D721Med (cell line): ENCODE results near the gene STX7.

ENCODE experiments used
- DNase-seq: peaks from one replicate; pipeline ENCODE4 v3.0.0; 2011; ENCODE audit warnings: low spot score; ENCODE audit not compliant: insufficient read length
- FAIRE-seq: peaks from 2 replicates; lab custom pipeline; 2011; peaks lifted over from hg19 to GRCh38; lab: Jason Lieb, UNC
- CTCF ChIP-seq: IDR thresholded peaks from 2 replicates; pipeline ENCODE4 v1.5.1; 2012; ENCODE audit warnings: mild to moderate bottlenecking, control low read depth; ENCODE audit not compliant: insufficient read depth; ENCODE audit errors: missing control alignments

Gene STX7

DNA sequence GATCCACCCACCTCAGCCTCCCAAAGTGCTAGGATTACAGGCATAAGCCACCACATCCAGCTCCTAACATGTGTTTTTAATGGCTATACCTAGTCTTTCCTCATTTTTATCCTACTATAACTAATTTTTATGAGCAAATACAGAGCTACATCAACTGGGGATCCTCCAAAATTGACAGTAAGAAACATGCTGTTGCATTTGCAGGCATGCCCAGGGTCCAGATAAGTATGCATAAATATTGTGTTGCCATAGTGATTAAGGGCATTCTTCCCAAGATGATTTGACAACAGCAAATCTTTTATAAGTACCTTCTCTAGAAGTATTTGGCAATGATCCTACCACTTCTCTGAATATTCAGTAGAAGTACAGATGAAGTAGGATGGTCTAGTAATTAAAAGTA, 69.7 kb downstream of the STX7 start:
- TF ChIP-seq CTCF = no peak
- FAIRE-seq = no peak
- no peak for DNase-seq

- FAIRE-seq (no peak), DNase-seq (no peak)
- TF ChIP-seq CTCF = no peak
These were observed 82.8 kb downstream of the STX7 start for GRCh38 chr6:132430110-132430509.

DNA sequence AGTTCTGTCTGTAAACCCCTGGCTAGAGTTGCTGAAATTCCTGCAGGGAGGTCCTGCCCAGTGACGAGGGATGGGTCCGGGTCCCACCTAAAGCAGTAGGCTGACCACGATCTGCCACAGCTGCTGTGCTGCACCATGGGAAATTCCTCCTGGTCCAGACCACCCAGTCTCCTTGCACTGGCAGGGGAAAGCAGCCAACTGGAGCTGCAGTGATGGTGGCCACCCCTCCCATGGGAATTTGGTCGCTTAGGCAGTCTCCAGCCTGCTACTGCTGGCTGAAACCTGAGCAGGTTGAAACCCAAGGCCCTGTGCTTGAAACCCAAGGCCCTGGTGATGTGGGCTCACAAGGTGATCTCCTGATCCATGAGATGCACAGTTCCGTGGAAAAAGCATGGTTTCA, 87.7 kb downstream of the STX7 start:
- no peak for DNase-seq
- FAIRE-seq = no peak
- no peak for TF ChIP-seq CTCF

DNA sequence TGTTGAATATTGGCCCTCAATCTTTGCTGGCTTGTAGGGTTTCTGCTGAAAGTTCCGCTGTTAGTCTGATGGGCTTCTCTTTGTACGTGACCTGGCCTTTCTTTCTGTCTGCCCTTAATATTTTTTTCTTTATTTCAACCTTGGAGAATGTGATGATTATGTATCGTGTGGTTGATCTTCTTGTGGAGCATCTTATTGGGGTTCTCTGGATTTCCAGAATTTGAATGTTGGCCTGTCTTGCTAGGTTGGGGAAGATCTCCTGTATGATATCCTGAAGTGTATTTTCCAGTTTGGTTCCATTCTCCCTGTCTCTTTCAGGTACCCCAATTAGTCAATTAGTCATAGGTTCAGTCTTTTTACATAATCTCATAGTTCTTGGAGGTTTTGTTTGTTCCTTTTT, 89.1 kb downstream of the STX7 start:
- TF ChIP-seq CTCF = no peak
- DNase-seq (no peak), FAIRE-seq (no peak)

GRCh38 chr6:132418235-132418965, 94.5 kb downstream of the STX7 start:
- FAIRE-seq (no peak), DNase-seq (no peak)
- no peak for TF ChIP-seq CTCF

GRCh38 chr6:132414761-132415160, 98.2 kb downstream of the STX7 start:
- FAIRE-seq (no peak), DNase-seq (no peak)

More at GRCh38 chr6:132414761-132415160, 98.2 kb downstream of the STX7 start:
- TF ChIP-seq CTCF = no peak
